Activated T-helper 1 cell treated with anti-CD3 and anti-CD28 coated beads, Interleukin-2, amount 50 U/mL, for 16 hours (primary cell): ENCODE data around the gene SRP54.
"Not testable (repeated sequence)": the region's sequence is repeated elsewhere in the genome, so short reads cannot be mapped to it uniquely, and the experiment has no call there.

Experiments used
- DNase-seq, 2 donors: peaks; one replicate each; pipeline ENCODE4 v3.0.0-alpha.2; 2020; ENCODE audit warnings: low read depth in 1 of 2, low spot score in 1 of 2

SRP54 gene

GRCh38 chr14:34983148-34983760 is 462 bp downstream of the SRP54 start:
- DNase-seq, result no peak

GRCh38 chr14:34983786-34984185 is 994 bp downstream of the SRP54 start:
- no peak for DNase-seq

GRCh38 chr14:34985740-34986139 is 2.9 kb downstream of the SRP54 start:
- no peak for DNase-seq

GRCh38 chr14:34987180-34987579 is 4.4 kb downstream of the SRP54 start:
- no peak for DNase-seq

- no peak for DNase-seq
Observed at GRCh38 chr14:34989762-34990161, 7.0 kb downstream of the SRP54 start.

- DNase-seq, result no peak
Observed at GRCh38 chr14:34993426-34993825, 10.6 kb downstream of the SRP54 start.

GRCh38 chr14:34994668-34995067 is 11.9 kb downstream of the SRP54 start:
- DNase-seq, result no peak

- DNase-seq, result no peak
Observed at GRCh38 chr14:34997762-34998161, 15.0 kb downstream of the SRP54 start.

GRCh38 chr14:34999500-34999899 is 16.7 kb downstream of the SRP54 start:
- DNase-seq, result no peak

- no peak for DNase-seq
Observed at GRCh38 chr14:35001621-35002020, 18.8 kb downstream of the SRP54 start.

GRCh38 chr14:35004839-35005238 is 22.0 kb downstream of the SRP54 start:
- no peak for DNase-seq

GRCh38 chr14:35016568-35016967 is 33.8 kb downstream of the SRP54 start:
- no peak for DNase-seq

- no peak for DNase-seq
Observed at GRCh38 chr14:35020713-35021112, 37.9 kb downstream of the SRP54 start.

GRCh38 chr14:35028435-35028834 is 45.6 kb downstream of the SRP54 start:
- no peak for DNase-seq

- no peak for DNase-seq
Observed at GRCh38 chr14:35032562-35032961, 49.8 kb downstream of the SRP54 start.

- DNase-seq, result no peak
Observed at GRCh38 chr14:35034440-35034833, 51.6 kb downstream of the SRP54 start.

- not testable (repeated sequence) for DNase-seq
Observed at GRCh38 chr14:35034944-35035554, 52.3 kb downstream of the SRP54 start.

GRCh38 chr14:35038312-35038711 is 55.5 kb downstream of the SRP54 start:
- not testable (repeated sequence) for DNase-seq

GRCh38 chr14:35042632-35043031 is 59.8 kb downstream of the SRP54 start:
- DNase-seq, result no peak

- DNase-seq, result no peak
Observed at GRCh38 chr14:35043046-35043445, 60.3 kb downstream of the SRP54 start.

- no peak for DNase-seq
Observed at GRCh38 chr14:35044939-35045797, 62.4 kb downstream of the SRP54 start.

- DNase-seq, result no peak
Observed at GRCh38 chr14:35045798-35046047, 62.9 kb downstream of the SRP54 start.
